Myocyte (in vitro differentiated cells): ENCODE results near the gene DDRGK1. TPM values are rescaled to one million over a fixed set of nuclear protein-coding genes. Genes with fewer than 3 reads are reported as not detected.
"Not testable (repeated sequence)": the region's sequence is repeated elsewhere in the genome, so short reads cannot be mapped to it uniquely, and the experiment has no call there.

Experiments used
- DNase-seq: peaks from one replicate; pipeline ENCODE4 v3.0.0-alpha.2; 2012; ENCODE audit warnings: low read depth
- total RNA-seq: library from RNA; depleted of rRNA; stranded (reverse); fragments of >200 nt; gene quantifications from 2 replicates; pipeline ENCODE4 v1.2.3, GENCODE V29; 2014

Gene DDRGK1
- total RNA-seq, 1 donor from 2014 or later: 58.7 TPM

GRCh38 chr20:3218307-3218988 is 14.0 kb upstream of the DDRGK1 start:
- DNase-seq: no peak

DNA sequence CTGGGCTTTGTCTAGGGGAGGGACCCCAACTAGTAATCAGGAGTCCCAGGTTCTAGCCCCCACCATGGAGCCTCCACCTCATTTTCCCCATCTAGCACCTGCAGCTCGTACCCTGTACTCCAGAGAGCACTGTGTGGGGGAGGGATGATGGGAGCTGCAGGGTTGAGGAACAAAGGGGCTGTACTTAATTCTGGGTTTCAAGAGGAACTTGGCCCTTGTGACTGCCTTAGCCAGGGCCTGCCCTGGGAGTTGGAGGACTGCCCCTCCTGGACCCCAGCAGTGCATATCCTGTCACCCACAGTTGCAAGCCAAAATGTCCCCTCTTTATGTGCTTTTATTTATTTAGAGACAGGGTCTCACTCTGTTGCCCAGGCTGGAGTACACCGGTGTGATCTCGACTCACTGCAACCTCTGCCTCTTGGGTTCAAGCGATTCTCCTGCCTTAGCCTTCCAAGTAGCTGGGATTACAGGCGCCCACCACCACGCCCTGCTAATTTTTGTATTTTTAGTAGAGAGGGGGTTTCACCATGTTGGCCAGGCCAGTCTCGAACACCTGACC is 11.0 kb upstream of the DDRGK1 start:
- not testable (repeated sequence) for DNase-seq

DNA sequence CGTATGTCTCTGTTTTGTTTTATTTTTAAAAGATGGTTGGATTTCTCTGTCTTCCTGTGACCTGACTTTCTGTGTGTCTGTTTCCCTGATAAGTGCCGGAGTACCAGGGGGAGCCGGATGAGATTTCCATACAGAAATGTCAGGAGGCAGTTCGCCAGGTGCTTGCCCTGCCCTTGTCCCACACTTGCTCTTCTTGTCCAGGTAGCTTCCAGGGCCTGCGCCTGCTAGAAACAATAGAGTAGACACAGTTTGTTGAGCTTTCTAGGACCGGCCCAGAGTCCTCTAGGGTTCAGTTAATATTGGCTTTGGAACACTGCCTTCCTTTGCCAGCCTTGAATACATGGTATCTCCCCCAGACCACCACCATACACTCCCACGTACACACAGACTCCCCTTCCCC is 8.7 kb upstream of the DDRGK1 start:
- no peak for DNase-seq

- DNase-seq: no peak
Measured at GRCh38 chr20:3210346-3210745, 5.9 kb upstream of the DDRGK1 start.

DNA sequence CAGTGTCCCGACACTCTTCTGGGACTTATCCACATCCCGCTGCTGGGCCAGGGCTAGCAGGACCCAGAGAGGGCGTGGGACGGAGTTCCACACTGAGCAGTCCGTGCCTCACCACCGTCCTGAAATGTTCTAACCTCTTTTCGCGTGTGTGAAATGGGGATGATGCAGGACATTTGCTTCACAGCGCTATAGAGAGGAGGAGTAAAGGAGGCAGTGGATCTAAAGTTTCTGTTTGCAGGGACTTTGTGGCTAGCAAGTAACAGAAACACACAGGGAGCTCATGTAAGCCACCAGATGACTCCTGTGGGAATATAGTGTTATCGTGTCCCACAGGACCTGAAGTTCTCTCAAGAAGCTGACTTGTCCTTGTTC is 5.5 kb upstream of the DDRGK1 start:
- peak; percentile 24 for DNase-seq

- DNase-seq: peak; percentile 70
Measured at GRCh38 chr20:3209257-3209945, 4.9 kb upstream of the DDRGK1 start, which contains the start of gene ITPA. ITPA (plus strand) TSS chr20:3209498; CDS start chr20:3209552, 54 bp downstream.

GRCh38 chr20:3208786-3209256 is 4.3 kb upstream of the DDRGK1 start:
- DNase-seq: no peak

- DNase-seq: no peak
Measured at GRCh38 chr20:3203315-3204123, 963 bp downstream of the DDRGK1 start.

DNA sequence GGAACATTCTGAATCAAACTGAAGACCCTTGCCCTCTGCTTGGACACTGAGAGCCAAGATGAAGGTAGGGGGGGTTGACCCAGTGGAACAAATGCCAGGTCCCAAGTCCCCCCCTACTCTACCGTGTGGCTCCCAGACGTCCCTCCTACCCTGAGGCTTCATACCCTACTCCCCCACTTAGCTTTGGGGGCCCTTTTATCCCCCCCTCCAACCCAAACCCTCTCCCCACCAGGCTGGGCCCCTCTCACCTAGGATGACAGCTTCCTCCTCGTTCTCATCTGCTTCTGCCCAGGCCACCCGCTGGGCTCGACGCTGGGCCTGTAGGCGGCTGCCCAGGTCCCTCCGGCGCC is 1.5 kb downstream of the DDRGK1 start:
- no peak for DNase-seq

DNA sequence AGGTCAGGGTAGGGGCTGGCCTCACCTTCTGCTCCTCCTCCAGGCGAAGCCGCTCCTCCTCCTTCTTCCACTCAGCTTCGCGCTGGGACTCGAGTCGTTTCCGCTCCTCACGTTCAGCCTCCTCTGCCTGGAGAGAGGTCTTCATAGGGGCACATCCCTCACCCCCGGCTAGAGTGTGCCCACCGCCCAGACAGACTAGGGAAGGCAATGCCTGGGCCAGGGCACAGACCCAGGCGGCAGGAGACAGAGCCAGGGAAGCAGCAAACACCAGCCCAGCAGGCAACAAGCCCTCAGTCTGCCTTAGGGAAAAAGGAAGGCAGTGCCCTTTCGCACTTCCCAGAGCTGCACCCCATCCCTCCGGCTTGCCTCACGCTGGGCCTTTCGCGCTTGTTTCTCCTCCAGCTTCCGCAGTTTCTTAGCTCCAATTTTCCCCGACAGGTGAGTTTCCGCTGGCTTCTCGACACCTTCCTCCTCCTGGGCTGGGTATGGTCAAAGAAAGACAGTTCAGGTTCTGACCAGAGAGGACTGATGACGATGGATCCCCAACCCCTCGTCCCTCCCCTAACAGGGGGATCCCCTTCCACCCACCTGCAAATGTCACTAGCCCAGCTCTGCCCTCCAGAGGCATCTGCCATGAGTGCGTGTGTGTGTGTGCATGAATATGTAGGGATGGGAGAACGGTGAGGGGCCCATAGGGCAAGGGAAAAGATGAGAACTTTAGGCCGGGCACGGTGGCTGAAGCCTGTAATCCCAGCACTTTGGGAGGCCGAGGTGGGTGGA is 4.3 kb downstream of the DDRGK1 start:
- no peak for DNase-seq

- no peak for DNase-seq
Measured at GRCh38 chr20:3199206-3199605, 5.3 kb downstream of the DDRGK1 start.

- no peak for DNase-seq
Measured at GRCh38 chr20:3195590-3196237, 8.8 kb downstream of the DDRGK1 start.

DNA sequence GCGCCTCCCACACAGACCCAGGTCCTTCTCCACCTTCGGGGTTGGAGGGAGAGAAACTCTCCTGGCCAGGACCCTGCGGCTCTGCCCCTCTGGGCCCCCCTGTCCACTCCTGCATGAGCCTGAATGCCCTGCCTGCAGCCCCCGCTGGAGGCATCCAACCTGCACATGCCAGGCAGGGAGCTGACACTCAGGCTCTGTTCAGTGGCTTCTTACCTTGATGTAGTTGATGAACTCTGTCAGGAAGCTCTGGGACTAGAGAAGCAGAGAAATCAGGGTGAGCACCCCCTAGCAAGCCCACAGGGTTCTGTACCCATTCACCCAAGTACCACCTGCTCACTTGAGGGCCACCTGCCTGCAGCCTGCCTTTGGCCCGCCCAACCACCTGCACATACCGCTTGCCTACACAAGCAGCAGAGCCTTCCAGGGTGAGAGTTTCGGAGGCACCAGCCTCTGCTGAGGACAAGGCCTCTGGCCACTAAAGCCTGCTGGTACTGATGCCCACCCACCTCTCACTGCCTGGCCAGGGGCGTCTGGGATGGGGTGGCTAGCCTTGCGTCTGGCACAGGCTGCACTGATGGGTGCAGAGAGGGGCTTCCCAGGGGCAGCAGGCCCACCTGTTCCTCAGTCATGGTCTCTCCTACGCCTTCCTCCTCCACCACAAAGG is 9.7 kb downstream of the DDRGK1 start:
- DNase-seq: no peak

GRCh38 chr20:3193806-3194616 is 10.5 kb downstream of the DDRGK1 start:
- DNase-seq: no peak

DNA sequence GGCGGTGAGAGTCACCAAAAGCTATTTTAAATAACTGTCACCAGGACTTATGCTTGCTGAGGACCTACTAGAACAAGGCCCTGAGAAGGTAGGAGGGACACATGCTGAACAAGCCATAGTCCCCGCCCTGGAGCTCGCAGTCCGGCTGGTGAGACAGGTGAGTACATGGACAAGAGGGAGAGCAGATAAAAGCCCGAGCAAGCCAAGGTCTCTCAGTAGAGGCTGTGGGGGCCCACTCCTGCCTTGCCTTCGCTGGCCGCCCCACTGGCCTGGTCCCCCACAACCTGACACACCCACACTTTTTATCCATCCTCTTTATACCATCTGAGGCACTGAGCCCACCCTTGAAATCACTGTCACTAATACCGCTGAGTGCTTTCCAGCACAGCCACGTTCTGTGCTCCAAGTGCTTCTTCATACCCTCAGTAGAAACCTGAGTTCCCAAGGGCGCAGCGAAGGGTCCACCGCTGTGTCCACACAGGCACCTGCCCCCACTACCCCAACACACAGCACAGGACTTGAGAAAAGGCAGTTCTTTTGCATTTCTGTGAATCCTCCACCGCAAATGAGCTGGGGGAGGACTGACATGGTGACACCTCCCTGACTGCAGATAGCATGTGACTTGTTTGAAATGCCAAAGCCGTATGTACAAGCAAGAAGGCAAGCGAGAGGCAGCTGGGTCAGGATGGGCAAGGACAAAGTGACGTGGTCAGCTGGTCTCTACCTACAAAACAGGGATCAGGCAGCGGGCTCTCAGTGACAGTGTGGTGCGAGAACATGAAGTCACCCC is 12.1 kb downstream of the DDRGK1 start:
- DNase-seq: no peak

- no peak for DNase-seq
Measured at GRCh38 chr20:3190681-3191111, 13.8 kb downstream of the DDRGK1 start.

DNA sequence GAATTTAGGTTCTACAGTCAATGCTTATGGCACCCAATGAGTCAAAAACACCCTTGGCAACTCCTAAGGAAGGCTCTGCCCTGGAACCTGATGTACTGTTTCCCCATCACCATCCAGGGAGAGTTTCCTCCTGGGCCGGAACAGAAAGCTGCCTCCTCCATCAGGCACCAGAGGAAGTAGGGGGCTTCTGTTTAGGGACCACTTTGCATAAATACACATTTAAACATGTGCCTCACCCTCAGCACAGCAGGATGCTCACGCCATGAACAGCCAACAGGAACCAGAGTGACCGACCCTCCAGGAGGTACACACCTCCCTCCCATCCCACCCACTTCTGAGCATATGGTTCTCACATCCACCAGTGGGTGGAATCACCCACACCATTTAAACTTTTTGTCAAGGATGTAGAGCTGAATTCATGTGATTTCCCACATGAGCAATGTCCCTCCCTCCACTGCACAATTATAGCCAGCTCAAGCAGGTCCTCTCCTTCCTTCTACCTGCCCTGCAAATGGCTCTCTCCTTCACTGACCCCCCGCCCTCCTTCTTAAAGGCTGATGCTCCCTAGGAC is 14.8 kb downstream of the DDRGK1 start:
- no peak for DNase-seq
